ENCODE measurements around the gene SLC25A27. TPM values are rescaled to one million over a fixed set of nuclear protein-coding genes. Genes with fewer than 3 reads are reported as not detected.
A peak's percentile ranks its signal among the peaks of the same experiment; 100 is the strongest.

Gene SLC25A27
- polyA plus RNA-seq, 2 of the 4 experiments (the other 2 are of a cell fraction): 1.4 to 4.7 TPM

GRCh38 chr6:46677314-46677654 lies 24.5 kb downstream of the SLC25A27 start:
- Histone ChIP-seq H3K4me3 (no peak overlapping the region), H3K9me3 (no peaks in the 10 kb centered on the region), H3K4me2 (no peak overlapping the region), H3K4me1 (no peaks in the 10 kb centered on the region), H3K27ac (no peak overlapping the region)
- WGBS (ENCODE audit: missing lambda C conversion rate): 43% methylated on average over 4 of the region's 4 CpGs
- ATAC-seq: peak in 1 of 2 experiments; percentile 49; a peak in 1 of 6 replicates
- peak; percentile 9 to 18 for DNase-seq (ENCODE audit: low read depth in 1 of 2, low spot score in 1 of 2)
- TF ChIP-seq SMC3 (IDR thresholded peaks at IDR 0.05) (no peak), CTCF (IDR thresholded peaks at IDR 0.05) (no peak), FOSL2 (IDR thresholded peaks at IDR 0.05) (no peak), FOSL2 (CRISPR knock-in tag; IDR thresholded peaks at IDR 0.05) (no peak), EHF (CRISPR knock-in tag; IDR thresholded peaks at IDR 0.05) (no peak), RARB (CRISPR knock-in tag; IDR thresholded peaks at IDR 0.05) (no peak), HES2 (IDR thresholded peaks at IDR 0.05) (no peak), FOXS1 (CRISPR knock-in tag; IDR thresholded peaks at IDR 0.05) (no peak), HMGXB4 (CRISPR knock-in tag; IDR thresholded peaks at IDR 0.05; ENCODE audit: borderline replicate concordance) (no peak), HEYL (CRISPR knock-in tag; IDR thresholded peaks at IDR 0.05) (no peak), MAX (IDR thresholded peaks at IDR 0.05) (no peak), PBX3 (IDR thresholded peaks at IDR 0.05) (no peak)
- ChIA-PET POLR2A (no interaction called here), CTCF (no interaction called here)
- no peak for FAIRE-seq

- Histone ChIP-seq H3K4me2 (no peak overlapping the region), H3K9me3 (no peaks in the 10 kb centered on the region), H3K27ac (no peak overlapping the region), H3K4me1 (no peaks in the 10 kb centered on the region), H3K4me3 (no peak overlapping the region)
- DNase-seq (ENCODE audit: low read depth in 1 of 2, low spot score in 1 of 2) (no peak), FAIRE-seq (no peak), ATAC-seq (no peak)
- no peak for TF ChIP-seq PBX3 (IDR thresholded peaks at IDR 0.05)
- TF ChIP-seq SREBF2 (IDR thresholded peaks at IDR 0.05): no peak
- TF ChIP-seq FOSL2 (IDR thresholded peaks at IDR 0.05): no peak
- no peak for TF ChIP-seq FOSL2 (CRISPR knock-in tag; IDR thresholded peaks at IDR 0.05)
- no peak for TF ChIP-seq JUNB (IDR thresholded peaks at IDR 0.05)
- no peak for TF ChIP-seq ZNF302 (CRISPR knock-in tag; IDR thresholded peaks at IDR 0.05)
- no peak for TF ChIP-seq EHF (CRISPR knock-in tag; IDR thresholded peaks at IDR 0.05)
- no peak for TF ChIP-seq RFX5 (IDR thresholded peaks at IDR 0.05)
- TF ChIP-seq CBX2 (IDR thresholded peaks at IDR 0.05; ENCODE audit: borderline replicate concordance, low read depth): no peak
- TF ChIP-seq POLR2AphosphoS2 (conservative IDR thresholded peaks at IDR 0.05; ENCODE audit: low read length): no peak
- TF ChIP-seq RNF2 (IDR thresholded peaks at IDR 0.05; ENCODE audit: borderline replicate concordance, low read depth): no peak
- no peak for TF ChIP-seq MAFK (IDR thresholded peaks at IDR 0.05; ENCODE audit: partially characterized antibody)
- no peak for TF ChIP-seq RCOR1 (IDR thresholded peaks at IDR 0.05; ENCODE audit: low read depth, low read length)
- no peak for TF ChIP-seq CEBPB (IDR thresholded peaks at IDR 0.05)
- TF ChIP-seq KDM1A (IDR thresholded peaks at IDR 0.05; ENCODE audit: low read depth): no peak
- no peak for TF ChIP-seq BCL3 (IDR thresholded peaks at IDR 0.05)
- no peak for TF ChIP-seq HEYL (CRISPR knock-in tag; IDR thresholded peaks at IDR 0.05)
- no peak for TF ChIP-seq ATOH8 (CRISPR knock-in tag; IDR thresholded peaks at IDR 0.05; ENCODE audit: low read depth)
- TF ChIP-seq EP300 (IDR thresholded peaks at IDR 0.05): no peak
- TF ChIP-seq TP53 (CRISPR knock-in tag; IDR thresholded peaks at IDR 0.05): no peak
- no peak for TF ChIP-seq HOXB5 (CRISPR knock-in tag; IDR thresholded peaks at IDR 0.05)
- 62% methylated on average over 4 of the region's 4 CpGs for whole genome bisulfite sequencing (ENCODE audit: missing lambda C conversion rate)
- ChIA-PET POLR2A (no interaction called here), CTCF (no interaction called here)
Measured at GRCh38 chr6:46684771-46685170, 32.0 kb downstream of the SLC25A27 start.
